Liver (tissue), 9 donors: ENCODE data around the gene GPR12. TPM values are rescaled to one million over a fixed set of nuclear protein-coding genes. Genes with fewer than 3 reads are reported as not detected.

Source experiments
- DNase-seq: peaks from one replicate; pipeline ENCODE4 v3.0.0-alpha.2; 2017; ENCODE audit warnings: low spot score
- H3K27ac ChIP-seq, 2 donors: one replicate each; pipeline ENCODE4 v1.7.0; 2013; ENCODE audit warnings: inconsistent platforms in 2 of 2, low read length in 2 of 2, control low read depth in 1 of 2, low read depth in 1 of 2, mild to moderate bottlenecking in 1 of 2
- H3K27me3 ChIP-seq, 4 donors: one replicate each; pipeline versions ENCODE4 v1.6.1 to v1.7.0; 2013; ENCODE audit warnings: low read length in 3 of 4, inconsistent platforms in 1 of 4, mild to moderate bottlenecking in 1 of 4, moderate library complexity in 1 of 4; ENCODE audit not compliant: control insufficient read depth in 4 of 4, insufficient read depth in 4 of 4
- H3K36me3 ChIP-seq, 4 donors: one replicate each; pipeline versions ENCODE4 v1.6.1 to v1.7.0; 2013; ENCODE audit warnings: low read length in 3 of 4, mild to moderate bottlenecking in 3 of 4, low read depth in 1 of 4, moderate library complexity in 1 of 4; ENCODE audit not compliant: control insufficient read depth in 4 of 4, insufficient read depth in 3 of 4
- H3K4me1 ChIP-seq, 4 donors: one replicate each; pipeline versions ENCODE4 v1.6.1 to v1.7.0; 2013; ENCODE audit warnings: low read length in 3 of 4, mild to moderate bottlenecking in 3 of 4, moderate library complexity in 1 of 4; ENCODE audit not compliant: control insufficient read depth in 4 of 4, insufficient read depth in 4 of 4
- H3K4me3 ChIP-seq, 3 donors: one replicate each; pipeline versions ENCODE4 v1.6.1 to v1.7.0; 2013; ENCODE audit warnings: low read length in 3 of 3, control low read depth in 1 of 3, low read depth in 1 of 3, mild to moderate bottlenecking in 1 of 3
- H3K9ac ChIP-seq, 2 donors: one replicate each; pipeline ENCODE4 v1.7.0; 2013; ENCODE audit warnings: low read length in 2 of 2, mild to moderate bottlenecking in 2 of 2, moderate library complexity in 2 of 2, control low read depth in 1 of 2, low read depth in 1 of 2
- H3K9me3 ChIP-seq, 4 donors: one replicate each; pipeline versions ENCODE4 v1.6.1 to v1.7.0; 2013; ENCODE audit warnings: low read length in 3 of 4; ENCODE audit not compliant: control insufficient read depth in 4 of 4
- FOXA2 ChIP-seq: IDR thresholded peaks from 2 replicates; pipeline ENCODE4 v1.6.1; 2016; ENCODE audit warnings: antibody characterized with exemption
- GABPA ChIP-seq, 2 donors: IDR thresholded peaks in 1 of 2; conservative IDR thresholded peaks in 1 of 2; 2 replicates each; pipeline ENCODE4 v1.6.1; 2016; ENCODE audit warnings: antibody characterized with exemption in 2 of 2, mild to moderate bottlenecking in 1 of 2, moderate library complexity in 1 of 2
- NR2F2 ChIP-seq: IDR thresholded peaks from 2 replicates; pipeline ENCODE4 v1.6.1; 2016; ENCODE audit warnings: antibody characterized with exemption
- RAD21 ChIP-seq, 2 donors: IDR thresholded peaks; 2 replicates each; pipeline ENCODE4 v1.6.1; 2016; ENCODE audit warnings: antibody characterized with exemption in 2 of 2, mild to moderate bottlenecking in 2 of 2
- RXRA ChIP-seq, 2 donors: IDR thresholded peaks; 2 replicates each; pipeline ENCODE4 v1.6.1; 2017 to 2018; ENCODE audit warnings: antibody characterized with exemption in 2 of 2, mild to moderate bottlenecking in 1 of 2
- TAF1 ChIP-seq: conservative IDR thresholded peaks from 2 replicates; pipeline ENCODE4 v1.6.1; 2016; ENCODE audit warnings: antibody characterized with exemption, mild to moderate bottlenecking
- WGBS: extraction: QIAGEN DNeasy Blood & Tissue Kit; methylation state at CpG from one replicate; pipeline ENCODE4 v1.1.7; 2013; 5-methylcytosine and 5-hydroxymethylcytosine counted together
- polyA plus RNA-seq, 2 donors: library from polyadenylated mRNA; stranded (reverse) in 1 of 2; unstranded in 1 of 2; fragments of 200-250 nt in 1 of 2; fragments of >200 nt in 1 of 2; fragmentation: Nextera tagmentation in 1 of 2; extraction: Ambion mirVana in 1 of 2; gene quantifications; one replicate each; pipeline versions ENCODE4 v1.2.1 to v1.2.3, GENCODE V29; 2013 to 2015
- total RNA-seq, 2 donors: library from RNA; depleted of rRNA; stranded (reverse); fragments of >200 nt; gene quantifications; one replicate each; pipeline ENCODE4 v1.2.3, GENCODE V29; 2014
- TF ChIP-seq, protein P1 (sequence below): IDR thresholded peaks from 2 replicates; pipeline ENCODE4 v1.6.1; 2016; ENCODE audit warnings: antibody characterized with exemption
- TF ChIP-seq, protein P2 (sequence below): IDR thresholded peaks from 2 replicates; pipeline ENCODE4 v1.6.1; 2016; ENCODE audit warnings: antibody characterized with exemption, mild to moderate bottlenecking
- TF ChIP-seq, protein P3 (sequence below): fragments of 150-350 bp; IDR thresholded peaks from 2 replicates; pipeline ENCODE4 v1.5.1; 2017; ENCODE audit warnings: improper control_type of control experiment, low read depth, low read length; ENCODE audit not compliant: missing input control
- donor health status: healthy.
- donor health status: healthy.
- donor health status: healthy.
- donor health status: healthy.
- donor health status: healthy.

GPR12 gene
- total and polyA plus RNA-seq, 4 donors = not detected

DNA sequence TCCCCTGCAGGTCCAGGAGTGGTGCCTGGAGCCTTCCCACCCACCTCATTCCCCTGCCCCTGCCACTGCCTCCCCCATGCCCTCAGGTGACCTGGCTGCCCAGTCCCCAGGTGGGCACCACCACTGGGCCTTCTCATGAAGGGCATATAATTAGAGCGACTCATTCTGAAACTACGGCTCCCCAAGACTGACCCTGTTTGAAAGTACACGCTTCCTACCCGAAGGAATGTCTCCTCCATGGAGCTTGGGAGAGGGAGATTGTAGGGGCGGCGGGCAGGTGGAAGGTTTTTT lies 52.6 kb downstream of the GPR12 start:
- no peak for DNase-seq
- H3K9me3 ChIP-seq = no peaks in the 10 kb centered on the region
- 85% methylated on average over 6 of the region's 6 CpGs for WGBS
- no peaks in the 10 kb centered on the region for H3K4me1 ChIP-seq
- H3K36me3 ChIP-seq = no peaks in the 10 kb centered on the region
- no peak overlapping the region for H3K27ac ChIP-seq
- TF ChIP-seq, protein P1, sequence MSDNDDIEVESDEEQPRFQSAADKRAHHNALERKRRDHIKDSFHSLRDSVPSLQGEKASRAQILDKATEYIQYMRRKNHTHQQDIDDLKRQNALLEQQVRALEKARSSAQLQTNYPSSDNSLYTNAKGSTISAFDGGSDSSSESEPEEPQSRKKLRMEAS = no peak
- TF ChIP-seq NR2F2 (no peak), GABPA (IDR thresholded peaks at IDR 0.05 in 1 of 2, conservative IDR thresholded peaks at IDR 0.05 in 1 of 2) (no peak), TAF1 (no peak)
- H3K9ac ChIP-seq = no peak overlapping the region
- H3K4me3 ChIP-seq = no peak overlapping the region
- H3K27me3 ChIP-seq = peaks cover 0 to 3% (median 0%) of the 10 kb centered on the region in 4 donors

DNA sequence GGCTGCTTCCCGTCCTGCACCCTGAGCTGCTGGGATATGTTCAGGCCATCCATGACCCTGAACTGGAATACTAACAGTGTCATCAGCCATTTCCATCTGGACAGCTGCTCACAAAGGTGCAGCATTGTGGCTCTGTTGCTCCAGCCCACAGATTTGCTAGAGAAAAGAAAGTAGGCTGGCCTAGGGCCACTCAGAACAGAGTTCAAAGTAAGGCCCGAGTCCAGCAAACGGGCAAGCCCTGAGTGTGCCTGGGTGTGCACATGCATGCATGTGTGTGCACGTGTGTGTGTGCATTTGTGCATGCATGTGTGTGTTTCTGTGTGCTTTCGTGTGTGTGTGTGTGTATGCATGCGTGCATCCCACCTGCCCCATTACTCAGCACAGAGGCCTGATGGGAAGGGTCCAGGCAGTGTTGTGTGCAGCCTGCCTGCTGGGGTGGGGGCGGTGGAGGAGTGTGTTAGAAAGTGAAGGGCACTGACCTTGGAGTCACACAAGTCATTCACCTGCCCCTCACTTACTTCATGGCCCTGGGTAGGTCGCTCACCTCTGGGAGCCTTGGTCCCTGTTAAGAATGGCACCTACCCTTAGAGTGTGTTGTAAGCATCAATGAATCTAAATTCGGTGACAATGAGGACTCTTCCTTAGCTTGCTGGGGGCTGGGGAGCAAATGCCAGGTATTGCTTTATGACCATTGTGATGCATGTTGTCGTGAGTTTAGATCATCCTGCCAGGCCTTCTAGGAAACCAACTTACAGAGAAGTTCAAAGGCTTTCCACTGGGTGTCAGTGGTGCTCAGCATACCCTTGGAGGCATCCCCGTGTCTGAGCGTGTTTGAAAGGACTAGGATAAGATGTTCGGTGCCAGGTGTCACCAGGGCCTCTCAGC lies 53.2 kb downstream of the GPR12 start:
- Histone ChIP-seq H3K27me3 (peaks cover 0 to 3% (median 0%) of the 10 kb centered on the region in 4 donors), H3K9me3 (no peaks in the 10 kb centered on the region), H3K4me3 (no peak overlapping the region), H3K9ac (no peak overlapping the region), H3K27ac (no peak overlapping the region), H3K4me1 (no peaks in the 10 kb centered on the region), H3K36me3 (no peaks in the 10 kb centered on the region)
- DNase-seq = no peak
- WGBS = 40% methylated on average over 13 of the region's 13 CpGs
- TF ChIP-seq, protein P2, sequence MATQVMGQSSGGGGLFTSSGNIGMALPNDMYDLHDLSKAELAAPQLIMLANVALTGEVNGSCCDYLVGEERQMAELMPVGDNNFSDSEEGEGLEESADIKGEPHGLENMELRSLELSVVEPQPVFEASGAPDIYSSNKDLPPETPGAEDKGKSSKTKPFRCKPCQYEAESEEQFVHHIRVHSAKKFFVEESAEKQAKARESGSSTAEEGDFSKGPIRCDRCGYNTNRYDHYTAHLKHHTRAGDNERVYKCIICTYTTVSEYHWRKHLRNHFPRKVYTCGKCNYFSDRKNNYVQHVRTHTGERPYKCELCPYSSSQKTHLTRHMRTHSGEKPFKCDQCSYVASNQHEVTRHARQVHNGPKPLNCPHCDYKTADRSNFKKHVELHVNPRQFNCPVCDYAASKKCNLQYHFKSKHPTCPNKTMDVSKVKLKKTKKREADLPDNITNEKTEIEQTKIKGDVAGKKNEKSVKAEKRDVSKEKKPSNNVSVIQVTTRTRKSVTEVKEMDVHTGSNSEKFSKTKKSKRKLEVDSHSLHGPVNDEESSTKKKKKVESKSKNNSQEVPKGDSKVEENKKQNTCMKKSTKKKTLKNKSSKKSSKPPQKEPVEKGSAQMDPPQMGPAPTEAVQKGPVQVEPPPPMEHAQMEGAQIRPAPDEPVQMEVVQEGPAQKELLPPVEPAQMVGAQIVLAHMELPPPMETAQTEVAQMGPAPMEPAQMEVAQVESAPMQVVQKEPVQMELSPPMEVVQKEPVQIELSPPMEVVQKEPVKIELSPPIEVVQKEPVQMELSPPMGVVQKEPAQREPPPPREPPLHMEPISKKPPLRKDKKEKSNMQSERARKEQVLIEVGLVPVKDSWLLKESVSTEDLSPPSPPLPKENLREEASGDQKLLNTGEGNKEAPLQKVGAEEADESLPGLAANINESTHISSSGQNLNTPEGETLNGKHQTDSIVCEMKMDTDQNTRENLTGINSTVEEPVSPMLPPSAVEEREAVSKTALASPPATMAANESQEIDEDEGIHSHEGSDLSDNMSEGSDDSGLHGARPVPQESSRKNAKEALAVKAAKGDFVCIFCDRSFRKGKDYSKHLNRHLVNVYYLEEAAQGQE = no peak
- peak; percentile 76 to 80 for TF ChIP-seq RAD21 (IDR thresholded peaks at IDR 0.05)
- TF ChIP-seq, protein P3, sequence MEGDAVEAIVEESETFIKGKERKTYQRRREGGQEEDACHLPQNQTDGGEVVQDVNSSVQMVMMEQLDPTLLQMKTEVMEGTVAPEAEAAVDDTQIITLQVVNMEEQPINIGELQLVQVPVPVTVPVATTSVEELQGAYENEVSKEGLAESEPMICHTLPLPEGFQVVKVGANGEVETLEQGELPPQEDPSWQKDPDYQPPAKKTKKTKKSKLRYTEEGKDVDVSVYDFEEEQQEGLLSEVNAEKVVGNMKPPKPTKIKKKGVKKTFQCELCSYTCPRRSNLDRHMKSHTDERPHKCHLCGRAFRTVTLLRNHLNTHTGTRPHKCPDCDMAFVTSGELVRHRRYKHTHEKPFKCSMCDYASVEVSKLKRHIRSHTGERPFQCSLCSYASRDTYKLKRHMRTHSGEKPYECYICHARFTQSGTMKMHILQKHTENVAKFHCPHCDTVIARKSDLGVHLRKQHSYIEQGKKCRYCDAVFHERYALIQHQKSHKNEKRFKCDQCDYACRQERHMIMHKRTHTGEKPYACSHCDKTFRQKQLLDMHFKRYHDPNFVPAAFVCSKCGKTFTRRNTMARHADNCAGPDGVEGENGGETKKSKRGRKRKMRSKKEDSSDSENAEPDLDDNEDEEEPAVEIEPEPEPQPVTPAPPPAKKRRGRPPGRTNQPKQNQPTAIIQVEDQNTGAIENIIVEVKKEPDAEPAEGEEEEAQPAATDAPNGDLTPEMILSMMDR = peak; percentile 48
- TF ChIP-seq FOXA2 = no peak

DNA sequence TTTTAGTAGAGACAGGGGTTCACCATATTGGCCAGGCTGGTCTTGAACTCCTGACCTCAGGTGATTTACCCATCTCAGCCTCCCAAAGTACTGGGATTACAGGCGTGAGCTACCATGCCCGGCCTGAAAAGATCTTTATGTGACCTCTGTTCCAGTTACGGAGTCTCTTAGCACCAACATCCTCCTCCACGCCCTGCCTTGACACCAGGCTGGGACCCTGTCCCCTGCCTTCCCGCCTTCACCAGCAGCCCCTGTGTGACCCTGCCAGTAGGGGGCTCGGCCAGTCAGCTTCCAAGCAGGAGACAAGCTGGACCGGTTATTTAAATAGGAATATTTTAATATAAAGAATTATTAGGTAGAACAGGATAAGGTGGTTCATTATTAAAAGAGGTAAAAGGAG lies 54.2 kb downstream of the GPR12 start:
- Histone ChIP-seq H3K27me3 (peaks cover 0 to 3% (median 0%) of the 10 kb centered on the region in 4 donors), H3K27ac (no peak overlapping the region), H3K36me3 (no peaks in the 10 kb centered on the region), H3K4me3 (no peak overlapping the region), H3K9me3 (no peaks in the 10 kb centered on the region), H3K4me1 (no peaks in the 10 kb centered on the region), H3K9ac (no peak overlapping the region)
- WGBS = 55% methylated on average over 7 of the region's 7 CpGs
- no peak for DNase-seq
- no peak for TF ChIP-seq RXRA (IDR thresholded peaks at IDR 0.05)
